A549 (cell line): ENCODE results near the gene MAPRE3. TPM values are rescaled to one million over a fixed set of nuclear protein-coding genes. Genes with fewer than 3 reads are reported as not detected.
A peak's percentile ranks its signal among the peaks of the same experiment; 100 is the strongest.

ENCODE experiments used
- ATAC-seq, 2 experiments: fragments of 200-7000 bp in 1 of 2; fragments of >200 bp in 1 of 2; cut with Nextera tagmentation in 1 of 2; cut with Tn5 transposase in 1 of 2; 3 replicates each; pipeline versions ENCODE4 v1.8.0 to v1.9.1; 2018 to 2020; ENCODE audit warnings: mild to moderate bottlenecking in 1 of 2, moderate library complexity in 1 of 2
- CTCF ChIA-PET: fragments of 300-600 bp; sonication (Branson Sonifier 250); formaldehyde crosslinking; extraction: SDS; loops from one replicate; lab custom pipeline; 2021; ENCODE audit warnings: antibody characterized with exemption, inconsistent platforms; lab: Yijun Ruan, JAX
- POLR2A ChIA-PET: fragments of 350-600 bp; formaldehyde crosslinking; extraction: SDS; loops from one replicate; lab custom pipeline; 2021; ENCODE audit warnings: antibody characterized with exemption, inconsistent platforms; lab: Yijun Ruan, JAX
- DNase-seq, 2 experiments: peaks; one replicate each; pipeline versions ENCODE4 v3.0.0 to v3.0.0-alpha.2; 2011 to 2016; ENCODE audit warnings: low read depth in 1 of 2, low spot score in 1 of 2
- FAIRE-seq: peaks from 2 replicates; lab custom pipeline; 2011; peaks lifted over from hg19 to GRCh38; lab: Jason Lieb, UNC
- H3K27ac ChIP-seq, 2 experiments: fragments of >200 bp; sonication (Bioruptor Twin); formaldehyde crosslinking; 3 replicates each; pipeline ENCODE4 v1.5.1; 2016 to 2017
- H3K4me1 ChIP-seq: fragments of >200 bp; sonication (Bioruptor Twin); formaldehyde crosslinking; 3 replicates; pipeline ENCODE4 v1.6.1; 2016
- H3K4me2 ChIP-seq: fragments of >200 bp; sonication (Bioruptor Twin); formaldehyde crosslinking; 3 replicates; pipeline ENCODE4 v1.6.1; 2016
- H3K4me3 ChIP-seq: fragments of >200 bp; sonication (Bioruptor Twin); formaldehyde crosslinking; 3 replicates; pipeline ENCODE4 v1.5.1; 2016
- H3K9me3 ChIP-seq: fragments of >200 bp; sonication (Bioruptor Twin); formaldehyde crosslinking; 3 replicates; pipeline ENCODE4 v1.6.1; 2016
- CEBPB ChIP-seq, 2 experiments: fragments of >200 bp in 1 of 2; sonication (Bioruptor Twin) in 1 of 2; formaldehyde crosslinking in 1 of 2; IDR thresholded peaks; 2 replicates each; pipeline ENCODE4 v1.6.1; 2012 to 2016
- CTCF ChIP-seq: fragments of >200 bp; sonication (Bioruptor Twin); formaldehyde crosslinking; IDR thresholded peaks from 3 replicates; pipeline ENCODE4 v1.5.1; 2016
- E2F6 ChIP-seq: IDR thresholded peaks from 2 replicates; pipeline ENCODE4 v1.6.1; 2012; ENCODE audit warnings: low read depth, borderline replicate concordance
- EHMT2 ChIP-seq: fragments of 200-600 bp; sonication (generic); IDR thresholded peaks from 2 replicates; pipeline ENCODE4 v1.6.1; 2016; ENCODE audit warnings: antibody characterized with exemption, low read depth, mild to moderate bottlenecking, moderate library complexity
- EP300 ChIP-seq, 2 experiments: fragments of >200 bp; sonication (Bioruptor Twin); formaldehyde crosslinking; IDR thresholded peaks; 2 replicates in 1 of 2; 3 replicates in 1 of 2; pipeline ENCODE4 v1.6.1; 2016 to 2017
- ESRRA ChIP-seq: fragments of 150-350 bp; IDR thresholded peaks from 2 replicates; pipeline ENCODE4 v1.6.1; 2014; ENCODE audit warnings: mild to moderate bottlenecking, low read length, borderline replicate concordance
- GATA3 ChIP-seq: IDR thresholded peaks from 2 replicates; pipeline ENCODE4 v1.6.1; 2012; ENCODE audit warnings: borderline replicate concordance
- HDAC2 ChIP-seq: fragments of 200-600 bp; sonication (generic); IDR thresholded peaks from 2 replicates; pipeline ENCODE4 v1.6.1; 2016
- HOXB13 ChIP-seq: fragments of 250-450 bp; sonication (Bioruptor Pico); IDR thresholded peaks from 2 replicates; pipeline ENCODE4 v1.5.0; 2020; ENCODE audit warnings: low read depth, mild to moderate bottlenecking, moderate library complexity
- KDM1A ChIP-seq: fragments of 200-600 bp; sonication (generic); IDR thresholded peaks from 2 replicates; pipeline ENCODE4 v1.6.1; 2016; ENCODE audit warnings: low read depth, mild to moderate bottlenecking
- MAZ ChIP-seq: fragments of 150-350 bp; IDR thresholded peaks from 2 replicates; pipeline ENCODE4 v1.6.1; 2014; ENCODE audit warnings: antibody characterized with exemption, low read depth, low read length, borderline replicate concordance
- NPAS2 ChIP-seq: fragments of 250-450 bp; sonication (Bioruptor Pico); IDR thresholded peaks from 2 replicates; pipeline ENCODE4 v1.8.0; 2022; ENCODE audit warnings: mild to moderate bottlenecking, moderate library complexity, borderline replicate concordance
- PBX3 ChIP-seq: IDR thresholded peaks from 2 replicates; pipeline ENCODE4 v1.6.1; 2012
- REST ChIP-seq: fragments of 200-600 bp; sonication (generic); IDR thresholded peaks from 2 replicates; pipeline ENCODE4 v1.6.1; 2016; ENCODE audit warnings: antibody characterized with exemption, mild to moderate bottlenecking, moderate library complexity
- RNF2 ChIP-seq: fragments of 200-600 bp; sonication (generic); IDR thresholded peaks from 2 replicates; pipeline ENCODE4 v1.6.1; 2016; ENCODE audit warnings: low read depth, mild to moderate bottlenecking, antibody characterized with exemption, moderate library complexity, borderline replicate concordance
- TFCP2L1 ChIP-seq: fragments of 250-450 bp; sonication (Bioruptor Pico); IDR thresholded peaks from 2 replicates; pipeline ENCODE4 v1.5.0; 2021; ENCODE audit warnings: mild to moderate bottlenecking
- USF2 ChIP-seq: fragments of 450-650 bp; IDR thresholded peaks from 2 replicates; pipeline ENCODE4 v1.6.1; 2014; ENCODE audit warnings: antibody characterized with exemption
- WGBS: methylation state at CpG from one replicate; pipeline ENCODE4 v1.1.6; 2017; ENCODE audit errors: missing lambda C conversion rate; 5-methylcytosine and 5-hydroxymethylcytosine counted together
- polyA plus RNA-seq, 4 experiments: library from polyadenylated mRNA; depleted of rRNA in 3 of 4; stranded (reverse); fragments of >200 nt; fragmentation: RNase III in 1 of 4; extraction: RNeasy Plus Mini Kit Qiagen cat#74134 plus additional on column Dnase treatment in 1 of 4; gene quantifications; 2 replicates in 3 of 4; 3 replicates in 1 of 4; pipeline ENCODE4 v1.2.3, GENCODE V29; 2011 to 2017

MAPRE3 gene
- polyA plus RNA-seq, 2 of the 4 experiments (the other 2 are of a cell fraction) = 12.1 to 21.5 TPM

- WGBS = 86% methylated on average over 9 of the region's 9 CpGs
- peaks cover 26% of the 10 kb centered on the region for H3K4me1 ChIP-seq
- TF ChIP-seq TFCP2L1 (CRISPR knock-in tag) (no peak), HDAC2 (no peak), E2F6 (no peak), CEBPB (IDR thresholded peaks at IDR 0.05) (no peak), HOXB13 (CRISPR knock-in tag) (no peak), KDM1A (no peak), REST (no peak)
- TF ChIP-seq, all 56 proteins: peak for 0
- peak overlapping the region; percentile 100; the same call in 2 of the 3 replicates for H3K4me2 ChIP-seq
- ChIA-PET CTCF (interaction anchor here (1.1 to 3.1 kb wide), 5 partner anchors 11 to 44 kb away, joined by 3 to 36 read pairs (median 19); no protein-coding TSS in a partner anchor), POLR2A (no interaction called here)
- FAIRE-seq (no peak), ATAC-seq (no peak), DNase-seq (no peak)
- H3K27ac ChIP-seq = no peak overlapping the region
- no peak overlapping the region for H3K4me3 ChIP-seq
- H3K9me3 ChIP-seq = no peaks in the 10 kb centered on the region
Observed at GRCh38 chr2:26971911-26972786, 1.7 kb downstream of the MAPRE3 start.

GRCh38 chr2:26974352-26974751 is 3.9 kb downstream of the MAPRE3 start:
- 100% methylated on average over 5 of the region's 5 CpGs for WGBS
- H3K4me2 ChIP-seq = no peak overlapping the region
- no peak overlapping the region for H3K4me3 ChIP-seq
- FAIRE-seq (no peak), ATAC-seq (no peak), DNase-seq (no peak)
- POLR2A ChIA-PET = no interaction called here
- H3K4me1 ChIP-seq = peaks cover 19% of the 10 kb centered on the region
- no peak overlapping the region for H3K27ac ChIP-seq
- CTCF ChIA-PET = interaction anchor here (3.8 to 6.5 kb wide), 2 partner anchors 12 to 42 kb away, joined by 33 to 53 read pairs; no protein-coding TSS in a partner anchor
- TF ChIP-seq PBX3 (no peak), CTCF (no peak), EP300 (IDR thresholded peaks at IDR 0.05) (no peak), GATA3 (no peak), MAZ (no peak)
- no peaks in the 10 kb centered on the region for H3K9me3 ChIP-seq

- POLR2A ChIA-PET = no interaction called here
- Histone ChIP-seq H3K9me3 (no peaks in the 10 kb centered on the region), H3K4me2 (no peak overlapping the region), H3K27ac (no peak overlapping the region), H3K4me3 (no peak overlapping the region), H3K4me1 (peaks cover 11% of the 10 kb centered on the region)
- FAIRE-seq (no peak), ATAC-seq (no peak), DNase-seq (no peak)
- no peak for TF ChIP-seq EHMT2
- TF ChIP-seq RNF2 = no peak
- no peak for TF ChIP-seq ESRRA
- TF ChIP-seq EP300 (IDR thresholded peaks at IDR 0.05) = no peak
- TF ChIP-seq USF2 = no peak
- no peak for TF ChIP-seq NPAS2 (CRISPR knock-in tag)
- CTCF ChIA-PET = interaction anchor here (0.7 to 6.5 kb wide), 8 partner anchors 10 to 129 kb away, joined by 3 to 53 read pairs (median 4); partner anchors contain the start of gene AGBL5
- WGBS = 85% methylated on average over 2 of the region's 2 CpGs
Observed at GRCh38 chr2:26975102-26975501, 4.7 kb downstream of the MAPRE3 start.
